Measurements from ENCODE around the gene PTCSC3.

DNA sequence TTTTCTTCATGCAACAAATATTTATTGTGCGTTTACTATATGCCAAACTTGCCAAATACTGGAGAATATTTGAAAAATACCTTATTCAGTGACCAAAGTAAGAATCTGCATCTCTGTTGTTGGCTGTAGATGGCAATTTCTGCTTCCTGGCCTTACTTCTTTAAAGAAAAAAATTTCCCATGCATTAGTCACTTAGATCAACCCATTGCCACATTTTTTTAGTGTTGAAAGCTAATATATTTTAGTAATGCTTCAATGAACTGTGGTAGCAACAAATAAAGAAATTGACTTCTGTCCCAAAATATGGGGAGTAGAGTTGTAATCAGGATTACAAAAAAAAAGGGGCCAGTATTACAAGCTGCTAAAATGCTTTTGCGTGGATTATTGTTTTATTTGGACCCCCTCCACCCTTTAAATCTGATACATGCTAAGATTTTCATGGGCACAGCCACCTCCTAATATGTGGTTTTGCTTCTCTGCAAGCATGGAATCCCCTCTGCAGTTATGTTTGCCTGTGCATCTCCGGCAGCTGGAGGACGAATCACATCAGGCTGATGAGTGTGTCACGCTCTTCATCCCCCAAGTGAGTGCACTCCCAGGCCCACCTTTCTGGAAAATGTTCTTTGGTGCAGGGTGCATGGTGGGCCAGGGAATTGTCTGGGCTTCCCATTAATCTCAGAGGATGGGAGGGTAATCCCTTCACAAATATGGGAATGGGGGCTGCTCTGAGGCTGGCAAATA lies 38.1 kb upstream of the PTCSC3 start:
- TF ChIP-seq, protein P1, sequence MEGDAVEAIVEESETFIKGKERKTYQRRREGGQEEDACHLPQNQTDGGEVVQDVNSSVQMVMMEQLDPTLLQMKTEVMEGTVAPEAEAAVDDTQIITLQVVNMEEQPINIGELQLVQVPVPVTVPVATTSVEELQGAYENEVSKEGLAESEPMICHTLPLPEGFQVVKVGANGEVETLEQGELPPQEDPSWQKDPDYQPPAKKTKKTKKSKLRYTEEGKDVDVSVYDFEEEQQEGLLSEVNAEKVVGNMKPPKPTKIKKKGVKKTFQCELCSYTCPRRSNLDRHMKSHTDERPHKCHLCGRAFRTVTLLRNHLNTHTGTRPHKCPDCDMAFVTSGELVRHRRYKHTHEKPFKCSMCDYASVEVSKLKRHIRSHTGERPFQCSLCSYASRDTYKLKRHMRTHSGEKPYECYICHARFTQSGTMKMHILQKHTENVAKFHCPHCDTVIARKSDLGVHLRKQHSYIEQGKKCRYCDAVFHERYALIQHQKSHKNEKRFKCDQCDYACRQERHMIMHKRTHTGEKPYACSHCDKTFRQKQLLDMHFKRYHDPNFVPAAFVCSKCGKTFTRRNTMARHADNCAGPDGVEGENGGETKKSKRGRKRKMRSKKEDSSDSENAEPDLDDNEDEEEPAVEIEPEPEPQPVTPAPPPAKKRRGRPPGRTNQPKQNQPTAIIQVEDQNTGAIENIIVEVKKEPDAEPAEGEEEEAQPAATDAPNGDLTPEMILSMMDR (IDR thresholded peaks at IDR 0.05; ENCODE audit: low read depth, low read length, poor library complexity, severe bottlenecking), result no peak
- no peak for TF ChIP-seq EZH2phosphoT487 (IDR thresholded peaks at IDR 0.05; ENCODE audit: borderline replicate concordance, low read length)

Data from DOHH2 (cell line).